Keratinocyte (primary cell): ENCODE results near the gene OR2T8. TPM values are rescaled to one million over a fixed set of nuclear protein-coding genes. Genes with fewer than 3 reads are reported as not detected.

Experiments
- DNase-seq: peaks from one replicate; pipeline ENCODE4 v3.0.0-alpha.2; 2011; ENCODE audit warnings: low read depth, missing footprints, low spot score
- FAIRE-seq: peaks from 2 replicates; lab custom pipeline; 2011; peaks lifted over from hg19 to GRCh38; lab: Jason Lieb, UNC
- H2AFZ ChIP-seq: 2 replicates; pipeline ENCODE4 v1.6.0; 2012; ENCODE audit warnings: low read length, control low read depth, inconsistent platforms; ENCODE audit not compliant: control insufficient read depth
- H3K27ac ChIP-seq: 2 replicates; pipeline ENCODE4 v1.5.1; 2011; ENCODE audit warnings: low read length; ENCODE audit not compliant: control insufficient read depth, insufficient read depth
- H3K27me3 ChIP-seq: 3 replicates; pipeline ENCODE4 v1.6.0; 2011; ENCODE audit warnings: low read length; ENCODE audit not compliant: control insufficient read depth, insufficient read depth; ENCODE audit errors: extremely low read depth
- H3K36me3 ChIP-seq, 2 experiments: 2 replicates in 1 of 2; 3 replicates in 1 of 2; pipeline ENCODE4 v1.5.1; 2011; ENCODE audit warnings: low read length in 2 of 2, mild to moderate bottlenecking in 1 of 2; ENCODE audit not compliant: control insufficient read depth in 2 of 2, insufficient read depth in 2 of 2; ENCODE audit errors: extremely low read depth in 1 of 2
- H3K4me1 ChIP-seq: 3 replicates; pipeline ENCODE4 v1.5.1; 2011; ENCODE audit warnings: low read length; ENCODE audit not compliant: control insufficient read depth, insufficient read depth; ENCODE audit errors: extremely low read depth
- H3K4me2 ChIP-seq: 3 replicates; pipeline ENCODE4 v1.6.0; 2011; ENCODE audit warnings: low read depth, low read length; ENCODE audit not compliant: control insufficient read depth, insufficient read depth; ENCODE audit errors: extremely low read depth
- H3K4me3 ChIP-seq, 3 experiments: fragments of 200-600 bp in 1 of 3; sonication (generic) in 1 of 3; 2 replicates in 2 of 3; 3 replicates in 1 of 3; pipeline ENCODE4 v1.5.1; 2011 to 2016; ENCODE audit warnings: low read length in 3 of 3, mild to moderate bottlenecking in 3 of 3, control low read depth in 2 of 3, inconsistent platforms in 1 of 3, low read depth in 1 of 3, mixed read lengths in 1 of 3, mixed run types in 1 of 3, moderate library complexity in 1 of 3; ENCODE audit not compliant: control insufficient read depth in 2 of 3, insufficient read depth in 2 of 3; ENCODE audit errors: extremely low read depth in 1 of 3
- H3K79me2 ChIP-seq: 2 replicates; pipeline ENCODE4 v1.6.0; 2012; ENCODE audit warnings: low read length; ENCODE audit not compliant: control insufficient read depth, insufficient read depth
- H3K9ac ChIP-seq: 3 replicates; pipeline ENCODE4 v1.6.0; 2011; ENCODE audit warnings: low read length; ENCODE audit not compliant: control insufficient read depth, insufficient read depth; ENCODE audit errors: extremely low read depth
- H3K9me1 ChIP-seq: 3 replicates; pipeline ENCODE4 v1.6.0; 2011; ENCODE audit warnings: low read length; ENCODE audit not compliant: control insufficient read depth, insufficient read depth; ENCODE audit errors: extremely low read depth
- H3K9me3 ChIP-seq: 2 replicates; pipeline ENCODE4 v1.5.1; 2012; ENCODE audit warnings: low read depth, low read length; ENCODE audit not compliant: control insufficient read depth
- H4K20me1 ChIP-seq: 3 replicates; pipeline ENCODE4 v1.6.0; 2011; ENCODE audit warnings: low read length; ENCODE audit not compliant: control insufficient read depth, insufficient read depth; ENCODE audit errors: extremely low read depth
- EZH2 ChIP-seq: IDR thresholded peaks from one replicate; pipeline ENCODE4 v1.6.1; 2012; ENCODE audit warnings: inconsistent platforms, mild to moderate bottlenecking, low read length, moderate library complexity
- dilution Hi-C: fragments of 300-500 bp; cut with MboI; formaldehyde crosslinking; loops from one replicate; pipeline ENCODE4 v1.7.0; 2020; ENCODE audit warnings: low sequenced_read_pairs; ENCODE audit not compliant: extremely low pct_ligation_motif_present
- polyA plus RNA-seq, 5 experiments: library from polyadenylated mRNA; depleted of rRNA in 3 of 5; stranded (reverse) in 3 of 5; stranded (forward) in 1 of 5; unstranded in 1 of 5; fragments of >200 nt; gene quantifications; 1 replicate in 1 of 5; 2 replicates in 3 of 5; 3 replicates in 1 of 5; pipeline versions ENCODE4 v1.2.1 to v1.2.3, GENCODE V29; 2011 to 2012; ENCODE audit warnings: missing spikeins in 2 of 5, low read depth in 1 of 5, low replicate concordance in 1 of 5
- TF ChIP-seq, protein P1 (sequence below), 3 experiments: IDR thresholded peaks in 1 of 3; conservative IDR thresholded peaks in 1 of 3; optimal IDR thresholded peaks in 1 of 3; 2 replicates in 2 of 3; 3 replicates in 1 of 3; pipeline versions ENCODE3 to v1.5.1; 2011; ENCODE audit warnings: low read length in 3 of 3, mild to moderate bottlenecking in 3 of 3, moderate library complexity in 2 of 3, control low read depth in 1 of 3, inconsistent platforms in 1 of 3; ENCODE audit not compliant: insufficient read depth in 2 of 3; ENCODE audit errors: extremely low read depth in 1 of 3

OR2T8 gene
- polyA plus RNA-seq, 1 donor (not counting 4 experiments of a cell fraction or from before 2014, with no cell fraction given), result not detected

DNA sequence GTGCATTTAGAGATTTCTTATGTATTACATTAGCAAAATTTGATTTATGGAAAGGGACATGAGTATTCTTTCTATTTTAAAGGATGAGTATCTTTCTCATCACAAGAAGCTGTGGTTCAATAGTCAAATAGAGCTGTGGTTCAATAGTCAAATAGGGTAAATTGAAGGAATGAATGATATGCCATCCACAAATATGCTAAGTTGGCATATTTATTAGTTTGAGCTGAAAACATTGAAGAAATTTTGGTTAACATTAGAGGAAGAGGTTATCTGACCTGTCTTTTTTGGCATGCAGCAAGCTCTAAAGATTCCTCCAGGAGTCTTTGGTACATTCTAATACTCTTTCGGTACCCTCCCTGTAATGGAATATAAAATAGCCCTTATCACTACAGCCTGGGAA lies 33.4 kb downstream of the OR2T8 start:
- H3K9me1 ChIP-seq, result no peaks in the 10 kb centered on the region
- H3K27me3 ChIP-seq, result no peaks in the 10 kb centered on the region
- H2AFZ ChIP-seq, result no peak overlapping the region
- H3K27ac ChIP-seq, result no peak overlapping the region
- FAIRE-seq (no peak), DNase-seq (no peak)
- H3K4me3 ChIP-seq, result no peak overlapping the region
- no peaks in the 10 kb centered on the region for H3K36me3 ChIP-seq
- H3K9me3 ChIP-seq, result peaks cover 5% of the 10 kb centered on the region
- no peak overlapping the region for H3K4me2 ChIP-seq
- H3K9ac ChIP-seq, result no peak overlapping the region
- no peaks in the 10 kb centered on the region for H4K20me1 ChIP-seq
- H3K4me1 ChIP-seq, result no peaks in the 10 kb centered on the region
- dilution Hi-C loops, result no loop called here
- TF ChIP-seq, protein P1, sequence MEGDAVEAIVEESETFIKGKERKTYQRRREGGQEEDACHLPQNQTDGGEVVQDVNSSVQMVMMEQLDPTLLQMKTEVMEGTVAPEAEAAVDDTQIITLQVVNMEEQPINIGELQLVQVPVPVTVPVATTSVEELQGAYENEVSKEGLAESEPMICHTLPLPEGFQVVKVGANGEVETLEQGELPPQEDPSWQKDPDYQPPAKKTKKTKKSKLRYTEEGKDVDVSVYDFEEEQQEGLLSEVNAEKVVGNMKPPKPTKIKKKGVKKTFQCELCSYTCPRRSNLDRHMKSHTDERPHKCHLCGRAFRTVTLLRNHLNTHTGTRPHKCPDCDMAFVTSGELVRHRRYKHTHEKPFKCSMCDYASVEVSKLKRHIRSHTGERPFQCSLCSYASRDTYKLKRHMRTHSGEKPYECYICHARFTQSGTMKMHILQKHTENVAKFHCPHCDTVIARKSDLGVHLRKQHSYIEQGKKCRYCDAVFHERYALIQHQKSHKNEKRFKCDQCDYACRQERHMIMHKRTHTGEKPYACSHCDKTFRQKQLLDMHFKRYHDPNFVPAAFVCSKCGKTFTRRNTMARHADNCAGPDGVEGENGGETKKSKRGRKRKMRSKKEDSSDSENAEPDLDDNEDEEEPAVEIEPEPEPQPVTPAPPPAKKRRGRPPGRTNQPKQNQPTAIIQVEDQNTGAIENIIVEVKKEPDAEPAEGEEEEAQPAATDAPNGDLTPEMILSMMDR (optimal IDR thresholded peaks at IDR 0.05 in 1 of 3, IDR thresholded peaks at IDR 0.05 in 1 of 3, conservative IDR thresholded peaks at IDR 0.05 in 1 of 3; ENCODE audit: extremely low read depth in 1 of 3, insufficient read depth in 2 of 3, low read length in 3 of 3), result no peak
- no peak for TF ChIP-seq EZH2
- H3K79me2 ChIP-seq, result no peaks in the 10 kb centered on the region

DNA sequence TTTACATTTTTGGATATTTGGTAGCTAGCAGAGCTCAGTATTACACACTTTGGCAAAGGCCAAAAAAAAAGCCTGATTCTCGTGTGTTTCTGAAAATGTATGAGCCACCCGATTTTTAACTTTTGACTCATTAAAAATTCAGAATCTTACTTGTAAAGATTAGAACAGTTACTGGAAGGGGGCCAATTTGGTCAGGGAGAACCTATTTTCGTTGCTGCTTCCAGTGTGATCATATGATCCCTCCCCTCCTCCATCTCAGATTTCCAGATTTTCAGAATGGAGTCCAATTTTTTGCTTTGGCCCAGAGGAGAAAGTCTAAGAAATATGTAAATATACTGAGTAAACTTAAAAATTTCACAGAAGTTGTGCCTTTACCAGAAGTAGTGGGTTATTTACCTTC lies 41.7 kb downstream of the OR2T8 start:
- H3K4me3 ChIP-seq, result no peak overlapping the region
- H4K20me1 ChIP-seq, result no peaks in the 10 kb centered on the region
- no peak overlapping the region for H3K4me2 ChIP-seq
- H3K9me1 ChIP-seq, result no peaks in the 10 kb centered on the region
- no peak overlapping the region for H2AFZ ChIP-seq
- DNase-seq (no peak), FAIRE-seq (no peak)
- H3K9me3 ChIP-seq, result no peaks in the 10 kb centered on the region
- H3K79me2 ChIP-seq, result no peaks in the 10 kb centered on the region
- H3K4me1 ChIP-seq, result peaks cover 5% of the 10 kb centered on the region
- TF ChIP-seq, protein P1 (optimal IDR thresholded peaks at IDR 0.05 in 1 of 3, IDR thresholded peaks at IDR 0.05 in 1 of 3, conservative IDR thresholded peaks at IDR 0.05 in 1 of 3; ENCODE audit: extremely low read depth in 1 of 3, insufficient read depth in 2 of 3, low read length in 3 of 3), result no peak
- TF ChIP-seq EZH2, result no peak
- no peak overlapping the region for H3K9ac ChIP-seq
- dilution Hi-C loops, result no loop called here
- H3K27ac ChIP-seq, result no peak overlapping the region
- no peaks in the 10 kb centered on the region for H3K36me3 ChIP-seq
- no peaks in the 10 kb centered on the region for H3K27me3 ChIP-seq
